GM19467 (cell line): ENCODE results near the gene CDK19.
"Not testable (repeated sequence)": the region's sequence is repeated elsewhere in the genome, so short reads cannot be mapped to it uniquely, and the experiment has no call there.

Experiments
- ATAC-seq: cut with Tn5 transposase; IDR thresholded peaks from one replicate; pipeline ENCODE4 v1.9.1; 2021; ENCODE audit warnings: mild to moderate bottlenecking, moderate library complexity; ENCODE audit not compliant: unreplicated experiment

CDK19 gene

DNA sequence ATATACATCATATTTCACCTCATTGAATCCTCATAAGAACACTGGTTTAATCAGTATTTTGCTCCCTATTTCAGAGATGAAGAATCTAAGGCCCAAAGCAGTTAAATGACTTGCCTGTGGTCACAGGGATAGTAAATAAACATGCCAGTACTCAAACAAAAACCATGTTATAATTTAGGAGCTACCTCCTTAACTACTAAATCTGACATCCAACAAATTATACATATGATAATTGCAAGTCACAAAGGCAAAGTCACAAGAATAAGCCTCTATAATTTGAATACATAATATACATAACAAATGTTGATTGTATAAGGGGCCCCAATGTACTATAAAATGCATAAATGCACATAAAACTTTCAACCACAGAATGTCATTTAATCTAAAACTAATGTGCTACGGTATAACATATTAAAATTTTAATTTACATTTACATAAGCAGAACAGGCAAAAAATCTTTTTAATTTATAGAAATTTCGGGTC, 181.5 kb downstream of the CDK19 start:
- ATAC-seq, result no peak

DNA sequence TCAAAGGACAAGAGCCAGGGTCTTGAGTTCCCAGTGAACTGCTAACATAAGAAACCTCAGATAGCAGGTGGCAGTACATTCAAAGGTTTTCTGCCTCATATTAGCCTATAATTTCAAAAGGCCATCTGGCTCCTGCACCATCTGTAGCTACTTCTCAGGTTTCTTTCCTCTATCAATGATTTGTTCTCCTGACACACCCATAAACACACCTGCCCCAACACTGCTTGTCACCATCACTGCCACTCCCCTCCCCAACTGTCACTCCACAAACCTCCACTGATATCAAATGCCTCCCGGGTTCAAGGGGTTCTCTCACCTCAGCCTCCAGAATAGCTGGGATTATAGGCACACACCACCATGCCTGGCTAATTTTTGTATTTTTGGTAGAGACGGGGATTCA, 186.1 kb downstream of the CDK19 start:
- no peak for ATAC-seq

DNA sequence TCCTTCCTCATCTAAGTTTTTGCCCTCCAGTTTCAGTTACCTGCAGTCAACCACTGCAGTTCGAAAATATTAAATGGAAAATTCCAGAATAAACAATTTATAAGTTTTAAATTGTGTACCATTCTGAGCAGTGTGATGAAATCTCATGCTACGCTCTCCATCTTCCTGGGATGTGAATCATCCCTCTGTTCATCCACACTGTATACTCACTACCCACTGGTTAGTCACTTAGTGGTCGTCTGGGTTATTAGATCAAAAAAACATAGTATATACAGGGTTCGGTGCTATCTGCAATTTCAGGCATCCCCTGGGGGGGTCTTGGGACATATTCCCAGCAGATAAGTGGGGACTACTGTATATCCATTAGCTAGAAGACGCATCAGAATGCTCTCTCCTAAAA, 186.9 kb downstream of the CDK19 start:
- no peak for ATAC-seq

DNA sequence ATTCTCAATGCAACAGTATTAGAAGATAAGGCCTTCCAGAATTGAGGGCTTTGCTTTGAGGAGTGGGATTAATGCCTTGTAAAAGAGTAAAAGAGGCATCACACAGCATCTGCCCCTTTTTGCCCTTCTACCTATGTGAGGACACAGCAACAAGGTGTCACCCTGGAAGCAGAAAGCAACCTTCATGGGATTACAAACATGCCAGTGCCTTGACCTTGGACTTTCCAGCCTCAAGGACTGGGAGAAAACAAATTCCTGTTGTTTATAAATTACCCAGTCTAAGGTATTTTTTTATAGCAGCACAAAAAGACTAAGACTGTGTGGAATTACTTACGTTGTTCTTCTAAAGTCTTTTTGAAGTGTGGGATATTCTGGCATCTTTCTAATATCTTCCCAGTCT, 188.8 kb downstream of the CDK19 start:
- ATAC-seq, result no peak

DNA sequence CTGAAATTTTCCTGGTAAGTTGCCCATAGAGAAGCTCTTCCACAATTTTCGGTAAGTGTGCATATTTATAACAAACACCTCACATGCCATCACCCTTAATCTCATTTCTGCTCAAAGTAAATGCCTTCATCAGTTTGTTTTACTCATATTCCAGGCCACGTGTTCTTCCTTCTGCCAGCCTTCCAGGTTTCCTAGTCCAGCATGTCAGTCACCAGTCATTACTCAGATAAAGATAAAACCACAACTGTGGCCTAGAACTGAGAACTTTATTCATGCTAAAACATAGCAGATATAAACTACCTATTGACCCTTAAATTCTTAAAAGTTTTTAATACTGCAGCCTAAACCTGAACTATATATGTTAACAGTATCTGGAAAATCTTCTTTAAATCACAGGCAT, 189.4 kb downstream of the CDK19 start:
- no peak for ATAC-seq

DNA sequence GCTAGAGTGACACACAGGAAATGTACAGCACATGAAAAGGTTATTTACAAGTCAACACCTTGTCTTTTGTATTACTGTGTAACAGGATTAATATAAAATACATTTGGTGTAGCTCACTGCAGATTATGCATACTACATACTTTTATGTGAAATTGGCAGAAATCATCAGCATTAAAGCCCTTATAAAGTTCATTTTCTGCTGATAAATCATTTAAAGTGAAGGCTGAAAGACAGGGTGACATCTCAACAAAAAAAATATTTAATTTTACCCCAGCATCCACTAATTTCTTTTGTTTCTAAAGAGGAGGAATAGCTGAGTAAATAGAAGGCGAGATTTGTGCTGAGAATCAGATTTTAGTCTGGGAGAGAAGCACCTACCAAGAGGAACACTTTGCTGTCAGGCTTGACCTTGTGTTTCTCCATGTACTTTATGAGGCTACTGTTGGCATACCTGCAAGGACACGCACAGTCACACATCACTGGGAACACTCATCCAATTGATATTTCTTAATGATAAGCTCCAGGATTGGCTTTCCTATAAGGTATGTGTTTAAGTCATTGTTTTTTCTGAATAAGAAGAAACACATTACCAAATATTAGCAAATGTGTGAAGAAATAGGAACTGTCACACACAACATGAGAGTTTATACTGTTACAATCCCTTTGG, 192.2 kb downstream of the CDK19 start:
- ATAC-seq, result no peak

DNA sequence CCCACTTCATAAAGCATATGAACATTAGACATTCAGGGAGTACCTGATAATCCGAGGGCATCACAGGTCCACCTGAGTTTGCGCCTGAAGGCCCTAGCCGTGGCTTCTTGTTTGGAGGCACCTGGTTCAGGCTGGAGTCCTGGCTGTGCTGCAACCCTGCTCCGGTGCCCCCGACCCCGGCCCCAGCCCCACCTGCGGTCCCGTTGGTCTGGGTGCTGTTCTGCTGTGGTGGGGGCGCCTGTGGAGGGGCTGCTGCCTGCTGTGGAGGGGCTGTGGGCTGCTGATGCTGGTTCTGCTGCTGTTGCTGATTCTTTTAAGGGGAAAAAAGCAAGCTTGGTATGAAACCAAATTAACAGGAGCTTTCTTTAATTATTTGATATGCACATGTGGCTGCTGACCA, 194.2 kb downstream of the CDK19 start:
- no peak for ATAC-seq

DNA sequence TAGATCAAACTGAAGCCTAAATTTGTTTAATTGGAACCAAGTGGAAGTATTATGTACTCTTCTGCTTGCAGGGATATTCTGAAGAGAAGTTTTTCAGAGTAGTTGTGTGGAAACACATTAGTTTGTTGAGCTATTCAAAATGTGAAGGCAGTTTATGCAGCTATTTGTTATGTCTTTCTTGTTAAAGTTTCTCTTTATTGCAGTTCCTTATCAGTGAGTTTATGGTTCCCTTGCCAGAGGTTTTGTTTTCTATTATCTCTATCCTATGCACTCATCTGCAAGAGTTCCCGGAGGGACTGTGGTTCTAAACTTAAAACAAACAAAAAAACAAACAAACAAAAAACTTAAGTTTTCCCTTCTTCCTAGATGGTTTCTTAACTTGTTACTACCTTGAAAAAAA, 195.2 kb downstream of the CDK19 start:
- ATAC-seq, result no peak

DNA sequence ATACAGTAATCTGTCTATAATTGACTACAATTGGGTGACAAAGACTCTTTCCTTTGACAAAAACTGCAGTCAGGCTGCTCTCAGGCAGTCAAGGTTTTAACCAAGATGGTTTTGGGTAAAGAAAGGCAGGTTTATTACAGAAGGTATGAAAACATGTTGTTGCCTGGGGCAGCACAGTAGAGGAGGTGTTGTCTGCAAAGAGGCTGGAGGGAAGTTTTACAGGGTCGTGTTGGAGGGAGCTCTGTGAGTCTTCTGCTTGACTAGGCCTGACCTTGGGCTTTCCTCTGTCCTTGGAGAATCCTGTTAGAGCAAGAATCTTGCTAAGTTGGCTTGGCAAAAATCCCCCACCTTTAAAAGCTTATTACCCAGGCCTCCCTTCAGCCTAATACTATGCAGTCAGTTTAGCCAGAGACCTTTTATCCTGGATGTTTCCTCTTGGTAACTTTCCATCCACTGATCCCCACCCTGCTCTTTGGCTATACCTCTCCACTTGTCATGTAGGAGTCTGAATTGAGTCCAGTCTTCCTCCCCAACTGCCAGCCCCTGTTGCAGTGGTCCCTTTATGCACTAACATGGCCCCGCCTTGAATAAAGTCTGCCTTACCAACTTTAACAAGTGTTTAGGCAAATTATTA, 195.9 kb downstream of the CDK19 start:
- ATAC-seq, result no peak

DNA sequence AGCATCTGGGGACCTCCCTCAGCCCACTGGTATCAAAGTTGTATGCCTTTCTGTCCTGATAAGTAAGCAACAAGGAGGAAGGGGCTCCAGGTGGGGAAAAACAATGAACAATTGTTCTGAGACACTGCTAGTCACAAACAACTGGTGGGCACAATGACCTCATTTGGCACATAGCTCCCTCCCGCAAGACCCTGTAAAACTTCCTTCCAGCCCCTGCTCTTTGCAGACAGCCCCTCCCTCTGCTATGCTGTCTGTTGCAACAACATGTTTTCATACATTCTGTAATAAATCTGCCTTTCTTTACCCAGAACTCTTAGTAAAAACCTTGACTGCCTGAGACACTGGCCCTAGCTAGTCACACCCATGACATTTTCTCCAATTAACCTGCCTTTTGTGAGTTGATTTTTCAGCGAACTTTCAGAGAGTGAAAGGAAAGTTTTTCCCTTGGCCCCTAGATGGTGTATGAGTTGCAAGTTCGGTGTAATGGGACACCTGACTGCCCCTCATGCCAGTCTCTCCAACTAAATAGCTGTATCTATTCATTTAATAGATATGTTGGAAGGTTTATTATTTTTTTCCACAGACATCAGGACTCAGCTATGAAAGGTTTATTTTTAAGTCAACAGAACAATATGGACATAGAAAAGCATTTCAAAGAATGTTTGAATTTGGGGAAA, 196.5 kb downstream of the CDK19 start:
- no peak for ATAC-seq

DNA sequence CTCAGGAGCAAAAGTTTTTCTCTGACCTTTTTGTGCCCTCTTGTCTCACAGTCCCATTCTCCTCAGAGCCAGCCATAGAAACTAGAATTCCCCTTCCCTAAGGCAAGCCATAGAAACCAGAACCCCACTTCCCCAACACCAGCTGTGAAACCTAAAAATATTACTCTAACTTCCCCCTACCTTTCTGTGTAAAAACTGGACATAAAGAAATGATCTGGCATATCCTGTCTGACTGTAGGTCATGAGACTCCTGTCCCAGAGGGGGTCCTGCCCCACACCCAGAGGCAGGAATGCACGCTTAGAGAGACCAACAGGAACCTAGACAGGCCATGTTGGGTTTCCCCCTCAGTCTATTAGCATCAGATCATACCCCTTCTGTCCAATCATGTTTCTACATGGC, 198.2 kb downstream of the CDK19 start:
- ATAC-seq, result peak; percentile 69

DNA sequence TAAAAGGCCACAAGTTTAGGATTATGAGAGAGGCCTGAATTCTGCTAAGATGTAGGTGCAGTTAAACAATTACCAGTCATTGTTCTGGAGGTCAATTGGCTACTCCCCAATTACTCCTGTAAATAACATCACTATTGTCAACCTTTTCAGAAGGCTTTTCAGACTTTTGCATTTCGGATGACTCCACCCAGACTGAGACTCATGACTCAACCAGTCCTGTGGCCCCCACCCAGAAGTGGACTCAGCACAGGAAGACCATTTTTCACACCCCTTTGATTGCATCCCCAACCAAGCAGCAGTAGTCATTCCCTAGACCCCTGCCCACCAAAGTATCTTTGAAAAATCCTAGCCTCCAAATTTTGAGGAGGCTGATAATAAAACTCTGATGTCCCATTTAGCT, 199.5 kb downstream of the CDK19 start:
- no peak for ATAC-seq

DNA sequence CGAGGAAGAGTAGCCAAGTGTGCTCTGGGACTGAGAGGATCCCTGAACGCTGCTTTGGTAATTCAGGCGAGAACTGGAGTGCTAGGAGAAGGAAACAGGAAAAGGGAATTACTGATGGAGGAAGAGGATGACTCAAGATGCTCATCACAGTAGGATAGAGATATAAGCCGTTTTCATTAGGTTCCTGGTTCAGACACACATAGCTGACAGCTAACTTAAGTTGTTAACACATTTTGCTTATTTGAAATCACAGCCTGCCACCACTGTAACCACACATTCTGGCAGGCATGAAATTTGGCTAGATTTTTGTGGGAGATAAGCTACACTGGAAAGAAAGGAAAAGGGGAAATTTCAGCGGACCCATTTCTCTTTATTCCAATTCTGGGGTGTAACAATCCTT, 200.7 kb downstream of the CDK19 start:
- no peak for ATAC-seq

DNA sequence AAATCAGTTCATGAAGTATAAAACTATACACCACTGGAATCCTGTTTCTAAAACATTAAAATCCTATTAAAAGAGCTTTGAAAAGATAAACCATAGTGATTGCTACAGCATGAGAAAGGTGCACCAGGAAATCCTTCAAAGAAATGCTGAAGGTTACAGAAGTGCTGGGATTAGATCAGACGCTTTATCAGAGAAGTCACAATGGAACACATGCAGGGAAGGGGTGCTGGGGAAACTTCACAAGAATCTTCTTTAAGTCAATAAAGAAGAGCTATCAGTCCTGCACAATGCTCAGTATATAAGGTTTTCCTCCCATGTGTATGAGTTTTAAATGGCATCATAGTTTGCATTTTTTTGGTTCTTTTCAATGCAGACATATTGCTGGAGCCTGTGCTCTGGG, 201.2 kb downstream of the CDK19 start:
- ATAC-seq, result no peak

DNA sequence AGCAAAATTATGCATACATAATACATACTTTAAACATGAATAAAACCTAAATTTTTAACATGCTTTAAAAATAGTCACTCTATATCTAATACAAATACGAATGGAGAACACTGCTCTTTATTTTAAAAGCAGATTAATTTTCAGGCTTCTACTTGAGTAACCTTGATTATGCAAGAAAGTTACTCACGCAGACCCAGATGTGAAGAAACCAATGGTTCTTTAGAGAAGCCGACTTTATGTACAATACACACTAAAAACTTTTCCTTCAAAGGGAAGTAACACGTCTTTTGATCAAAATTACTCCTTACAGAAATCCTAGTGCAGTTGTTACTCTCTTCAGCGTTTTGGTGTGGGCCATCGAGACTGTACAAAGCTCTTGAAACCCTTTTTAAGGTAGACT, 201.9 kb downstream of the CDK19 start:
- no peak for ATAC-seq

DNA sequence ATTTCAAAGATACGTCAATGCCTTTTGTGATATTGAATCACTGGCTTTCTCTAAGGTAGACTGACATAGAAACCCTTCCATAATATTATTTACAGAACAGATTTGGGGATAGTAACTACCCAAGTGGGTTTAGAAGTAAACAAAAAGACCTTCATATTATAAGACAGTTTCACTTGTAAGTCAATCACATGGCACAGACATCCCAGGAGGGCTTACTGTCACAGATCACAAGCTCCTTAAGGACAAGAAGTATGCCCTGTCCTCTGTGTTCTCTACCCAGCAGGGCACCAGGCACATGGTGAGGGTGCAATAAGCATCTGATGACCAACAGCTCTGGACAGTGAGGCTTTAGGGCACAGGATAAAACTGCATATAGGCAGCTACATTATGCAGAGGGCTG, 203.0 kb downstream of the CDK19 start:
- no peak for ATAC-seq

DNA sequence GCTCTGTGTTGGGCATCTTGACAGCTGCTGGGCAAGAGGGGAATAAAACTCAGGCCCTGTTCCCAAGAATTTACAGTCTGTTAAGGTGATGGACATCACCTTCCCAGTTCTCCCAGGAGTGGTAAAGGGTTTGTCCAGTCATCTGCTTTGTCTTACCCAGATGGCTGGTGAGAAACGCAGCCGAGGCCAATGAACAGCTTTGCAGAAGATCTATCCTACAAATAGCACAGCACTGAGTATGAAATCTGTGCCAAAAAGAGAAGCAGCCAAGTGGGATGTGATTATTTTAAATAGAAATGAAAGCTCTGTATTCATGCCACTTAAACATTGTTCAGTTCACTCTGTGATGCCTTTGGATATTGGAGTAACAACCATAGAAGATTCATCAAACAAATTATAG, 206.2 kb downstream of the CDK19 start:
- no peak for ATAC-seq

DNA sequence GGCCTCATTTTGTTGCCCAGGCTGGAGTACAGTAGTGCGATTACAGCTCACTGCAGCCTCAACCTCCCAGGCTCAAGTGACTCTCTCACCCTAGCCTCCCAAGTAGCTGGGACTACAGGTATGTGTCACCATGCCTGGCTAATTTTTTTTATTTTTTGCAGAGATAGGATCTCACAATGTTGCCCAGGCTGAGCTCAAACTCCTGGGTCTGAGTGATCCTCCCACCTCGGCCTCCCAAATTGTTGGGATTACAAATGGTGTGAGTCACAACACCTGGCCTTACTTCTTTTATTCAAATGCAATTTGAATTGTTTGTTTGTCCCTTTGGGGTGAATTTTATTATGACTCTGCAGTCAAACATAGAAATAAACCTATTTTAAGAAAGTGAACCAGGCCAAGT, 207.1 kb downstream of the CDK19 start:
- no peak for ATAC-seq

DNA sequence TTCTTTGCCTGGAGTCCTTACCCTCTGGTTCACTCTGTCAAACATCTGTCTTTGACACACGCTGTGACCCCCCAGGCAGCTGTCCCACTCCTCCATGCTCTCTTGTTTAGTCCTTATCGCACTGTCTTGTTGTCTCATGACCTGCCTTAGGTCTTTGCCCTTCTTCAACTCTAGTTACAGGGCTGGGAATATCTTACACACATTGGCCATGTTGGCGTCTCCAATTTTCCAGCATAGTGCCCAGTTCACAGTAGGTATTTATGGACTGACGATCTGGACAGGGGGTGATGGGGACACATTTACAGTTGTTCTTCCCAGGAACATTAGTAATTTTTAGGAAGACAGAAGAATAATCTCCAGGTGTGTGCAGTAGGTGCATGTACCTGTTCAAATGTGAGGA, 209.1 kb downstream of the CDK19 start:
- ATAC-seq, result no peak

DNA sequence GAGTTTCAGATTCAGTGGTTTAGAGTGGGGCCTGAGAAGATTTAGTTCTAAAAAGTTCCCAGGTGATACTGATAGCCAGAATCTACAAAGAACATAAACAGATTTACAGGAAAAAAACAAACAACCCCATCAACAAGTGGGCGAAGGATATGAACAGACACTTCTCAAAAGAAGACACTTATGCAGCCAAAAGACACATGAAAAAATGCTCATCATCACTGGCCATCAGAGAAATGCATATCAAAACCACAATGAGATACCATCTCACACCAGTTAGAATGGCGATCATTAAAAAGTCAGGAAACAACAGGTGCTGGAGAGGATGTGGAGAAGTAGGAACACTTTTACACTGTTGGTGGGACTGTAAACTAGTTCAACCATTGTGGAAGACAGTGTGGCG, 214.6 kb downstream of the CDK19 start:
- not testable (repeated sequence) for ATAC-seq

DNA sequence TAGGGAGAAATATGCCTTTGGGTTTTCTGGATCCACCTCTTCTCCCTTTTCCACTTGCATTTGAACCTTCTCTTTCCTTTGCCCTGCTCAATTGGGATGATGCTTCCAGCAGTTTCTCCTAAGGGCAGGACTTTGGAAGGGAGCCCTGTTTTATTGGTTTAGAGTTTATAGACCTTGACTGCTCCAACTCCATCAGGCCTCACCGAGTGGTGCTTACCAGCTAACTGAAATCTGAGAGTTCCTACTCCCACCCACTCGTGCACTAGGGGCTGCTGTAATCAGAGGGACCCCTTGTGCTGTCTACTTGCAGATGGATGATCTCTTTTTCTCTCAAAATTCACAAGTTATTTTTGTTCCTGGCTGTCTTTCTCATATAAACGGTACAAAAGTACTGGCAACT, 217.5 kb downstream of the CDK19 start:
- ATAC-seq, result no peak

DNA sequence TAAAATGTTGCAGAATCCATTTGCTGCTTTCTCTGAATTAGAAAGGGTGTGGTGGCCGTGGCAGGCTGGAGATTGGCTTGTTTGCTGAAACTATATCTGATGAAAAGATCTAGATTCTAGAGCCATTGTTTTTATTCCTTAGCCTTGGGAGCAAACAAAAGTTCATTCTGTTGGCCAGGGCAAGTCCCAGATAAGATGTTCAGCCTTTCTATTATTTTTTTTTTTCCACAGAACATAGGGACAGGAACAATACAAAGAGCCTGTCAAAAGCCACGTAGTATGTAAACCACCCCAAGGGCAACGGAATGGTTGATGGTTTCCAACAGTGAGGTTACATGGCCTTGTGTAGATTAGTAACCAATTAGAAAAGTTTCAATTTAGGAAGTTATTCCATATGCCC, 218.9 kb downstream of the CDK19 start:
- no peak for ATAC-seq
